Measurements from ENCODE around the gene SLC5A12.

DNA sequence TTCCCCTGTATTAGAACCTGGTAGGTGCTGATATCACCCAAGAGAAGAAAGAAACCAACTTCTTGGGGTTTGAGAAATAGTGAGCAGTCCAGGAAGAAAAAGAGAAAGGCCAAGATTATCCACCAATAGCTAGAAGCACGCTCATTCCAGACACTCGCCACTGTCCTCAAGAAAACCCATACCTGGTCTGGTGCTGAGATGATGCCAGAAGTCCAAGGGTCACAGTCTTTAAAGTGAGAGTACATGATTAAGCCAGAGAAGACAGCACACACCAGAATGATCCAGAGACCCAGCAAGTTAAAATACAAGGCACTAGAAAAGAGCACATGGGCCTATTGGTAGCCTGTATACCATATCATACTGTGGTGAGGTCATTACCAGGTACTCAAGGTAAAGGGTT, 23.6 kb downstream of the SLC5A12 start:
- TF ChIP-seq EZH2 (IDR thresholded peaks at IDR 0.05) (no peak), POLR2AphosphoS5 (IDR thresholded peaks at IDR 0.05; ENCODE audit: borderline replicate concordance, low read depth, low read length) (no peak), FOXP2 (optimal IDR thresholded peaks at IDR 0.05; ENCODE audit: control extremely low read depth, extremely low read length, insufficient read depth) (no peak)

All from SK-N-MC (cell line).